ENCODE results near the gene SUGCT.

SUGCT gene

GRCh38 chr7:40658729-40659128, 523.9 kb downstream of the SUGCT start:
- no peak for DNase-seq (ENCODE audit: low read depth, low spot score)

DNA sequence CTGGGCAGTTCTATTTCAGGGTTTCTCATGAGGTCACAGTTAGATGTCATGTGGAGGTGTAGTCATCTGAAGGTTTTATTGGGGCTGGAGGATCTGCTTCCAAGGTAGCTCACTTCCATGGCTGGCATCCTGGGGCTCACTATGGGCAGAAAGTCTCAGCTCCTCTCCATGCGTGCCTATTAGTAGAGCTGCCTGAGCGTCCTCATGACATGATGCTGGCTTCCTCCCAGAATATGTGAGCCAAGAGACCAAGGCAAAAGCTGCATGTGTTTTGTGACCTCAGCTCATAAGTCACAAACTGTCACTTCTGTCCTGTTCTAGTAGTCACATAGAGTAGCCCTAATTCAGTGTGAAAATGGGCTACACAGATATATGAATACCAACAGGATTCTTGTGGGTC, 524.4 kb downstream of the SUGCT start:
- DNase-seq (ENCODE audit: low read depth, low spot score): no peak

DNA sequence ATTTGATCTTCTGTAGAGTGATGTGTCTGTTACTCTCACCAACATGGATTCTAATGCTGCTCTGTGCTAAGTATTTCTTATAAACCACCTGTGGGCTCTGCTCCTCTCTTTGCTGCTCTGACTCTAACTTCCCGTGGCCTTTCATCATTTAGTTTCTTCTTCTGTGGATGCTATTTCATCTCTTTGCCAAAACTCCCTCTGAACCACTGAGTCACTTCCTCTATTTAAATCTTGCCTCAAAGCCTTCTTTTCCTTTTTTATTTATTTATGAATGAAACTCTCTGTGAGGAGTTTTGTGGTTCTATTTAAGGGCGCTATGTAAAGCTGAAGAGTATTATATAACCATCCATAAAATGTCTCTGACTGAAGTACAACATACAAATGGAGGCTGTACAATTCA, 538.5 kb downstream of the SUGCT start:
- DNase-seq (ENCODE audit: low read depth, low spot score): peak; percentile 5

- no peak for DNase-seq (ENCODE audit: low read depth, low spot score)
Measured at GRCh38 chr7:40674316-40674715, 539.5 kb downstream of the SUGCT start.

- DNase-seq (ENCODE audit: low read depth, low spot score): no peak
Measured at GRCh38 chr7:40675741-40676140, 540.9 kb downstream of the SUGCT start.

GRCh38 chr7:40676221-40676620, 541.4 kb downstream of the SUGCT start:
- no peak for DNase-seq (ENCODE audit: low read depth, low spot score)

- DNase-seq (ENCODE audit: low read depth, low spot score): no peak
Measured at GRCh38 chr7:40680657-40681056, 545.9 kb downstream of the SUGCT start.

- no peak for DNase-seq (ENCODE audit: low read depth, low spot score)
Measured at GRCh38 chr7:40682696-40683095, 547.9 kb downstream of the SUGCT start.

- DNase-seq (ENCODE audit: low read depth, low spot score): no peak
Measured at GRCh38 chr7:40694026-40694809, 559.4 kb downstream of the SUGCT start.

DNA sequence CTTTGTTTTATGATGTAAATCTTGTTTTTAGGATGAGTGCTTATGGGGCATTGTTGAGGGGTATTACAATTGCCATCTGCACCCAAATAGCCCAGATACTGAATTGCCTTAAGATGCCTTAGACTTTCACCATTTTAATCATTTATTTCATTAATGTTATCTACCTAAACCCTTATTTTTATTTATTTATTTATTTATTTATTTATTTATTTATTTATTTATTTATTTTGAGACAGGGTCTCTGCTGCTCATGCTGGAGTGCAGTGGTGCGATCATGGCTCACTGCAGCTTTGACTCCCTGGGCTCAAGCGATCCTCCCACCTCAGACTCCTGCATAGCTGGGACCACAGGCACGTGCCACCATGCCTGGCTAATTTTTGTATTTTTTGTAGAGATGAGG, 560.2 kb downstream of the SUGCT start:
- DNase-seq (ENCODE audit: low read depth, low spot score): no peak

GRCh38 chr7:40697653-40698052, 562.8 kb downstream of the SUGCT start:
- DNase-seq (ENCODE audit: low read depth, low spot score): no peak

- DNase-seq (ENCODE audit: low read depth, low spot score): no peak
Measured at GRCh38 chr7:40698214-40698920, 563.6 kb downstream of the SUGCT start.

DNA sequence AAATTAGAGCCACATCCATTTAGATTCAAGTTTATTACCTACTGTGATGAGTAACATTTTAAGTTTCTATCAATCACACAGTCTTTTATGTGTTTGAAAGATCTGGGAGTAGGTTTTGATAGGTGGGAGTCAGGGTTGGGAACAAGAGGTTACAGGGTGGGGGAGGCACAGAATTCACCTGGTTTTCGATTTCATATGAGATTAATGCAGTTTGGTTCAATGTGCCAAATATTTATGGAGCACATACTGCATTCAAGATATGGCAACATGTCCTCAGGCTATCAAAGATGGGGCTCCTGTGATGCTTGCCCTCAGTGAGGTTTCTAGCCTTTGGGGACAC, 564.1 kb downstream of the SUGCT start:
- DNase-seq (ENCODE audit: low read depth, low spot score): no peak

DNA sequence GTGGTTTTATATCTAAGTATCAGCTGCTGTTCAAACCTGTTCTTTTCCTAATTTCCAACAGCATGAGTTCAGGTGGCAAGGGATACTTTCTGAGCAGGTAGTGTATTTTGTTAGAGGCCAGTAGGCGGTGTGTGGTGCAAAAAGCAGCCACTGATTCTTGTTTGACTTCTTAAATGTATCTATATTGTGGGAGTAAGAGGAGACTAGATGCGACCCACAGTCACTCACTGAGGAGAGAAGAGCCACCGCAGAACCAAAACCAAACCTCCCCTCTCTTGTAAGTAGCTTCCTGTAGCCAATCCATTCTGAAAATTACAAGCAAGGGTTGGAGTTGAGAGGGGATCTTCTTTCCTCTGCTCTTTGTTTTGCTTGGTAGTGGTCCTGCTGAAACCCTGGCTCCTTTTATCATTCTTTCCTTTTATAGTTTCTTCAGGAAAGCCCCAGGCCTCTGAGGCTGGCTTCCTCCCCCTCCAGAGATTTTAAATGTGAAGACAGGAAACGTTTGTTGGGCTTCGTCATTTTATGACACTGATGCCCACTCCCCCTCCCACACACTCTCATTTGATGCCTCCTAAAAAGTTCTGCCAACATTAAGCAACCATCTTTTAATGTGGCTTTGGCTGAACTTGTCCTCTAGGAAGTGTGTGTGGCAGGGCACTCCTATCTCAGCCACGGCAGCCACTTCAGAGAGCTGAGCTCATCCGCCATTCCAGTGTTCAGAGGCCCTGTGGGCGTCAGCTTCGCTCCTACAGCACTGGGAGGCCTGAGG, 566.0 kb downstream of the SUGCT start:
- no peak for DNase-seq (ENCODE audit: low read depth, low spot score)

- DNase-seq (ENCODE audit: low read depth, low spot score): no peak
Measured at GRCh38 chr7:40701836-40702551, 567.2 kb downstream of the SUGCT start.

DNA sequence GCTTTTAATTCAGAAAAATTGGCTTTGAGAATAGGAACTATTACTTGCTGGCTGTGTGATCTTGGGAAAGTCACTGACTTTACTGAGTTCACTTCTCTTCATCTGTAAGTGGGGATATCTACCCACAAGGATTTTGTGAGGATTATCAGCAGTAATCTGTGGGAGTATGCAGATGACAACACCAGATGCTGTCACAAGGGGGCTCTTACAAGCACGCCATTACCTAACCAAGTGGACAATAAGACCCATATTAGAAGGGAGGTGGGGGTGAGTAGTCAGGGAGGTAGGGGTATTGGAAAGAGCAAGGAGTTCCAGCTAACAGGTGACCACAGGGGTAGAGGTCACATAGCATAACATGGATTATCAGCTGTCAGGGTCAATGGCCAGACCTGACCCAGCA, 569.4 kb downstream of the SUGCT start:
- no peak for DNase-seq (ENCODE audit: low read depth, low spot score)

DNA sequence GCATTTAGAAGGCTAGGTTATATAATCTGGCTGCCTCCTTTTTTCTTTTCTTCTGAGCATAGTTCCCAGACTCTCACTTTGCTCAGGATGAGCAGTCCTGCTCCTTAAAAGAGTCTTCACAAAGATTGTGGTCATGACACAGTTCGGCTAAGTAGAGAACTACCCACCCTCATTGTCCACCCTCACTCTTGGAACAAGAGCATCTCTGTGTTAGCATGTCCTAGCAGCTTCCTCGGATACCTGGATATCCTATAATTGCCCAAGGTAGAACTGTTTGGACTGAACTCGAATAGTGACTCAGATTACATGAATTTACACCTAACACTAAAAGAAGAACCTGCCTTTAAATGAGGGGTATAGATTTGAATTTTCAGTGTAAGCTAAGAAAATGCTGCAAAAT, 572.0 kb downstream of the SUGCT start:
- DNase-seq (ENCODE audit: low read depth, low spot score): no peak

DNA sequence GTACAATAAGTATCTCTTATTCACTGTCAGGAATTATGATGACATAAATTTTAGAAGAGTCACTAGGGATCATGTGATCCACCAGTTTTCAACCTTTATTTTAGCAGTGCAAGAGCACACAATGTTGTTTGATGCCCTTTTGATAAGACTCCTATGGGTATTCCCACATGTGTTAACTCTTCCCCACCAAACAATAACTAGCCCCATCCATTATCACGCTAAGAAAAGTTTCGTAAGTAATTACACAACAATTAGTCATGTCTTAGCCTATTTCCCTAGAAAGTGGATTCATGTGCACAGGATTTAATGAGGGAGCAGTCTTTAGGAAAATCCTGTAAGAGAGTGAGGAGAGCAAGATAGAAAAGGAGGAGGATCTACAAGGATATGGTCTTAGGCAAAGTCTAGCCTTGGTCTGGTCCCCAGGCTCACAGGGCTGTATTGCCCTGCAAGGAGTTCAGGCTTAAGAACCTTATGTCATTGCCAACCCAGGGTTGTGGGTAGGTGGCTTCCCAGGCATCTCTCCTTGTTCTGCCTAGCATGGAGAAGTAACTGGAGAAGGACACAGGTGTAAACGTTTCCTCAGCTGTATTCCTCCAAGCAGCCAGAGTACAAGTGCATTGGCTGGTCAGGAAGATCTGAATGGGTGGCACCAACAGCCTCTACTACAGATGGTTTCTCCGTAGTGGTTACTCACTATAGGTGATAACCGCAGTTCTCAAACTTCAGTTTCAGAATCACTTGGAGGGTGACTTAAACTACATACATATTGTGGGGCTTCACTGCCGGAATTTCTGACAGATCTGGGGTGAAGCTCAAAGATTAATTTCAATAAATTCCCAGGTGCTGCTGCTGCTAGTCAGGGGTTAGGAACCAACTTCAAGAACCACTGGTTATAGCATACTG, 574.5 kb downstream of the SUGCT start:
- no peak for DNase-seq (ENCODE audit: low read depth, low spot score)

DNA sequence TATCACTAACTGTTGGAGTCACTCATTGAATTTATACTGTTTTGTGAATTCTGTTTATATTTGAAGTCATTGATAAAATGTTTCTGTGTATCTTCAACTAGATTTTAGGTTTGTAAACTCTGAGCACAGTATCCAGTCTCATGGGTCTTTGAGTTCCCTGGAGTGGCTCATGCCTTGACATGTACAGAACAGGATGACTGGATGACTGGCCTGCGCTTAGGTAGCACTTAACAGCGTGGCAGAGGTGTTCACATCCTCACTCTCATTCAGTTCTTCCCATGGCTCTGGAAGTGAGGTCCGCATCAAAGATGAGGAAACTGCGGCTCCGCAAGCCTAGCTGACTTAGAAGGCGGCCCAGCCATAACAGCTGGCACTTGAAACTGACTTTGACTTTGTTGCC, 576.9 kb downstream of the SUGCT start:
- no peak for DNase-seq (ENCODE audit: low read depth, low spot score)

- DNase-seq (ENCODE audit: low read depth, low spot score): no peak
Measured at GRCh38 chr7:40714363-40715052, 579.7 kb downstream of the SUGCT start.

All from brain pericyte (primary cell).